GM19043 (cell line): Measurements from ENCODE around the gene SLC24A4.

ENCODE experiments used
- ATAC-seq: cut with Tn5 transposase; IDR thresholded peaks from one replicate; pipeline ENCODE4 v1.9.1; 2021; ENCODE audit warnings: low read depth; ENCODE audit not compliant: unreplicated experiment

SLC24A4 gene

GRCh38 chr14:92433407-92433806 is 110.4 kb downstream of the SLC24A4 start:
- no peak for ATAC-seq

- no peak for ATAC-seq
Measured at GRCh38 chr14:92435154-92435553, 112.2 kb downstream of the SLC24A4 start.

- no peak for ATAC-seq
Measured at GRCh38 chr14:92436115-92436776, 113.3 kb downstream of the SLC24A4 start.

GRCh38 chr14:92437309-92437708 is 114.3 kb downstream of the SLC24A4 start:
- ATAC-seq, result no peak

- ATAC-seq, result no peak
Measured at GRCh38 chr14:92437729-92438285, 114.8 kb downstream of the SLC24A4 start.

- ATAC-seq, result no peak
Measured at GRCh38 chr14:92439537-92440344, 116.8 kb downstream of the SLC24A4 start.

- ATAC-seq, result no peak
Measured at GRCh38 chr14:92440345-92441003, 117.5 kb downstream of the SLC24A4 start.

GRCh38 chr14:92441751-92442504 is 119.0 kb downstream of the SLC24A4 start:
- no peak for ATAC-seq

- no peak for ATAC-seq
Measured at GRCh38 chr14:92443167-92443566, 120.2 kb downstream of the SLC24A4 start.

- no peak for ATAC-seq
Measured at GRCh38 chr14:92443741-92444140, 120.8 kb downstream of the SLC24A4 start.

- ATAC-seq, result no peak
Measured at GRCh38 chr14:92446771-92447170, 123.8 kb downstream of the SLC24A4 start.

- ATAC-seq, result no peak
Measured at GRCh38 chr14:92447416-92448197, 124.6 kb downstream of the SLC24A4 start.

- ATAC-seq, result no peak
Measured at GRCh38 chr14:92448786-92449185, 125.8 kb downstream of the SLC24A4 start.

GRCh38 chr14:92449404-92450181 is 126.6 kb downstream of the SLC24A4 start:
- ATAC-seq, result no peak

GRCh38 chr14:92450351-92451070 is 127.5 kb downstream of the SLC24A4 start:
- no peak for ATAC-seq

- ATAC-seq, result no peak
Measured at GRCh38 chr14:92451245-92451644, 128.3 kb downstream of the SLC24A4 start.

- ATAC-seq, result no peak
Measured at GRCh38 chr14:92451755-92452154, 128.8 kb downstream of the SLC24A4 start.

- no peak for ATAC-seq
Measured at GRCh38 chr14:92452471-92452870, 129.5 kb downstream of the SLC24A4 start.
